GM19324 (cell line): Measurements from ENCODE around the gene PA2G4.
"Not testable (repeated sequence)": the region's sequence is repeated elsewhere in the genome, so short reads cannot be mapped to it uniquely, and the experiment has no call there.

Source experiments
- ATAC-seq: cut with Tn5 transposase; IDR thresholded peaks from one replicate; pipeline ENCODE4 v1.9.1; 2021; ENCODE audit warnings: mild to moderate bottlenecking, moderate library complexity; ENCODE audit not compliant: unreplicated experiment, low FRiP score

Gene PA2G4

GRCh38 chr12:56151672-56152131, 47.3 kb downstream of the PA2G4 start:
- ATAC-seq = peak; percentile 35

GRCh38 chr12:56152132-56152755, 47.9 kb downstream of the PA2G4 start, which contains the start of gene MYL6B:
Gene MYL6B (plus strand): TSS chr12:56152587. CDS start chr12:56153919, 1,332 bp downstream.
- ATAC-seq = peak; percentile 89

- no peak for ATAC-seq
Measured at GRCh38 chr12:56152756-56153677, 48.7 kb downstream of the PA2G4 start.

GRCh38 chr12:56153678-56154065, 49.3 kb downstream of the PA2G4 start:
- no peak for ATAC-seq

GRCh38 chr12:56154246-56154771, 50.0 kb downstream of the PA2G4 start:
- ATAC-seq = no peak

- no peak for ATAC-seq
Measured at GRCh38 chr12:56154818-56155217, 50.5 kb downstream of the PA2G4 start.

GRCh38 chr12:56155256-56155845, 51.0 kb downstream of the PA2G4 start:
- ATAC-seq = no peak

GRCh38 chr12:56156464-56157200, 52.3 kb downstream of the PA2G4 start:
- not testable (repeated sequence) for ATAC-seq

GRCh38 chr12:56157201-56158028, 53.1 kb downstream of the PA2G4 start:
- peak; percentile 26 for ATAC-seq

GRCh38 chr12:56158029-56158925, 53.9 kb downstream of the PA2G4 start, which contains the start of gene MYL6:
Gene MYL6 (plus strand): TSS chr12:56158359. CDS start chr12:56158402, 43 bp downstream.
- peak; percentile 82 for ATAC-seq

GRCh38 chr12:56158926-56159461, 54.6 kb downstream of the PA2G4 start:
- ATAC-seq = no peak

GRCh38 chr12:56159482-56160192, 55.3 kb downstream of the PA2G4 start:
- ATAC-seq = no peak

GRCh38 chr12:56160193-56160763, 55.9 kb downstream of the PA2G4 start:
- no peak for ATAC-seq

- no peak for ATAC-seq
Measured at GRCh38 chr12:56160894-56161689, 56.7 kb downstream of the PA2G4 start.

- ATAC-seq = no peak
Measured at GRCh38 chr12:56161690-56162351, 57.5 kb downstream of the PA2G4 start.
